GM12878 (cell line): Measurements from ENCODE around the gene PBLD. TPM values are rescaled to one million over a fixed set of nuclear protein-coding genes. Genes with fewer than 3 reads are reported as not detected.

Experiments
- ATAC-seq: fragments of 200-7000 bp; cut with Tn5 transposase; 3 replicates; pipeline ENCODE4 v1.9.1; 2020; ENCODE audit warnings: mild to moderate bottlenecking, moderate library complexity
- BruUV-seq: library from RNA; stranded (reverse); fragments of 400-500 nt; replicated peaks from 2 replicates; lab custom pipeline; 2021; lab: Mats Ljungman, UMichigan
- CTCF ChIA-PET: fragments of 300-600 bp; sonication (Branson Sonifier 250); formaldehyde crosslinking; extraction: SDS; loops from one replicate; lab custom pipeline; 2021; ENCODE audit warnings: inconsistent platforms; lab: Yijun Ruan, JAX
- POLR2A ChIA-PET: fragments of 350-600 bp; formaldehyde crosslinking; extraction: SDS; loops from one replicate; lab custom pipeline; 2021; ENCODE audit warnings: inconsistent platforms; lab: Charles Lee
- RAD21 ChIA-PET: fragments of 300-600 bp; sonication (Branson Sonifier 250); formaldehyde crosslinking; loops from one replicate; lab custom pipeline; 2023; ENCODE audit warnings: antibody characterized with exemption; ENCODE audit not compliant: unreplicated experiment; lab: Charles Lee
- SMC1A ChIA-PET: fragments of 300-600 bp; sonication (Branson Sonifier 250); formaldehyde crosslinking; loops from one replicate; lab custom pipeline; 2023; ENCODE audit not compliant: unreplicated experiment, uncharacterized antibody; lab: Charles Lee
- DNase-seq: peaks from one replicate; pipeline ENCODE4 v3.0.0-alpha.2; 2011; ENCODE audit warnings: low read depth, low spot score
- FAIRE-seq: peaks from 3 replicates; lab custom pipeline; 2011; peaks lifted over from hg19 to GRCh38; lab: Jason Lieb, UNC
- H2AFZ ChIP-seq: 2 replicates; pipeline ENCODE4 v1.6.0; 2011; ENCODE audit warnings: low read depth, low read length, control low read depth; ENCODE audit not compliant: control insufficient read depth
- H3K27ac ChIP-seq: 2 replicates; pipeline ENCODE4 v1.5.1; 2011; ENCODE audit warnings: control low read depth; ENCODE audit not compliant: control insufficient read depth, insufficient read depth
- H3K27me3 ChIP-seq, 2 experiments: replicated peaks in 1 of 2; 2 replicates each; pipeline versions ENCODE4 v1.6.0 to v1.6.1; 2011; ENCODE audit warnings: low read length in 1 of 2; ENCODE audit not compliant: control insufficient read depth in 2 of 2, insufficient read depth in 2 of 2
- H3K36me3 ChIP-seq, 2 experiments: 2 replicates each; pipeline ENCODE4 v1.5.1; 2011; ENCODE audit warnings: low read length in 1 of 2; ENCODE audit not compliant: control insufficient read depth in 2 of 2, insufficient read depth in 2 of 2
- H3K4me1 ChIP-seq: 2 replicates; pipeline ENCODE4 v1.6.1; 2011; ENCODE audit warnings: mild to moderate bottlenecking, low read length, moderate library complexity, mixed read lengths; ENCODE audit not compliant: control insufficient read depth, insufficient read depth
- H3K4me2 ChIP-seq: 2 replicates; pipeline ENCODE4 v1.6.0; 2011; ENCODE audit warnings: control low read depth; ENCODE audit not compliant: control insufficient read depth, insufficient read depth
- H3K4me3 ChIP-seq: fragments of 200-600 bp; sonication (generic); 2 replicates; pipeline ENCODE4 v1.5.1; 2016
- H3K79me2 ChIP-seq: 2 replicates; pipeline ENCODE4 v1.6.0; 2011; ENCODE audit warnings: low read length; ENCODE audit not compliant: control insufficient read depth, insufficient read depth
- H3K9ac ChIP-seq: 2 replicates; pipeline ENCODE4 v1.8.0; 2011; ENCODE audit warnings: low read length, control low read depth, mixed read lengths; ENCODE audit not compliant: control insufficient read depth, insufficient read depth
- H3K9me3 ChIP-seq: replicated peaks from 3 replicates; pipeline ENCODE4 v1.5.1; 2011; ENCODE audit warnings: mild to moderate bottlenecking, low read length; ENCODE audit not compliant: control insufficient read depth, insufficient read depth
- H4K20me1 ChIP-seq: 2 replicates; pipeline ENCODE4 v1.6.0; 2011; ENCODE audit not compliant: control insufficient read depth, insufficient read depth
- CEBPB ChIP-seq, 2 experiments: fragments of 150-350 bp in 1 of 2; IDR thresholded peaks; 2 replicates each; pipeline ENCODE4 v1.6.1; 2012 to 2014; ENCODE audit warnings: low read depth in 2 of 2, low read length in 2 of 2, borderline replicate concordance in 1 of 2, inconsistent platforms in 1 of 2
- E2F4 ChIP-seq: IDR thresholded peaks from 2 replicates; pipeline ENCODE4 v1.6.1; 2012; ENCODE audit warnings: low read depth, low read length, improper control_type of control experiment
- EP300 ChIP-seq, 2 experiments: fragments of 150-350 bp in 1 of 2; IDR thresholded peaks; 2 replicates each; pipeline ENCODE4 v1.6.1; 2011 to 2012; ENCODE audit warnings: low read depth in 2 of 2, low read length in 2 of 2, borderline replicate concordance in 1 of 2, improper control_type of control experiment in 1 of 2, inconsistent platforms in 1 of 2; ENCODE audit not compliant: control insufficient read depth in 1 of 2
- HDAC6 ChIP-seq: fragments of 200-600 bp; sonication (generic); IDR thresholded peaks from one replicate; pipeline ENCODE4 v1.8.0; 2017; ENCODE audit warnings: antibody characterized with exemption; ENCODE audit not compliant: unreplicated experiment
- IRF4 ChIP-seq: IDR thresholded peaks from 2 replicates; pipeline ENCODE4 v1.6.1; 2011; ENCODE audit warnings: low read depth, low read length
- LARP7 ChIP-seq: fragments of 450-650 bp; IDR thresholded peaks from 2 replicates; pipeline ENCODE4 v1.6.1; 2017; ENCODE audit warnings: mild to moderate bottlenecking
- NKRF ChIP-seq: fragments of 450-650 bp; conservative IDR thresholded peaks from 2 replicates; pipeline ENCODE4 v1.6.1; 2017; ENCODE audit warnings: mild to moderate bottlenecking, moderate library complexity
- POLR2A ChIP-seq: IDR thresholded peaks from 2 replicates; pipeline ENCODE4 v1.6.1; 2011; ENCODE audit warnings: low read depth, mild to moderate bottlenecking, low read length
- RFX5 ChIP-seq: IDR thresholded peaks from 2 replicates; pipeline ENCODE4 v1.6.1; 2011; ENCODE audit warnings: low read depth, low read length, improper control_type of control experiment
- SMARCA5 ChIP-seq: fragments of 450-650 bp; IDR thresholded peaks from 2 replicates; pipeline ENCODE4 v1.6.1; 2017; ENCODE audit warnings: mild to moderate bottlenecking
- TAF1 ChIP-seq: IDR thresholded peaks from 2 replicates; pipeline ENCODE4 v1.6.1; 2011; ENCODE audit warnings: mild to moderate bottlenecking, low read depth, low read length, borderline replicate concordance
- YY1 ChIP-seq: IDR thresholded peaks from 2 replicates; pipeline ENCODE4 v1.6.1; 2011; ENCODE audit warnings: low read depth, mild to moderate bottlenecking, low read length
- in situ Hi-C: fragments of 300-500 bp; cut with MboI; formaldehyde crosslinking; loops from 9 replicates; pipeline ENCODE4 v1.14.3; 2018; ENCODE audit warnings: mixed read lengths
- intact Hi-C: fragments of 100-400 bp; cut with micrococcal nuclease; formaldehyde crosslinking; loops from one replicate; pipeline ENCODE4 v1.14.2; 2022; ENCODE audit not compliant: unreplicated experiment
- polyA plus RNA-seq, 11 experiments: library from polyadenylated mRNA; depleted of rRNA in 4 of 11; unstranded in 6 of 11; stranded (reverse) in 5 of 11; fragments of >200 nt; fragmentation: Nextera tagmentation in 4 of 11; fragmentation: Illumina TruSeq in 1 of 11; extraction: Ambion mirVana in 4 of 11; extraction: Trizol in 1 of 11; gene quantifications; 1 replicate in 1 of 11; 2 replicates in 10 of 11; pipeline versions ENCODE4 v1.2.1 to v1.2.3, GENCODE V29; 2011 to 2016; ENCODE audit warnings: inconsistent platforms in 2 of 11, missing spikeins in 2 of 11, low read depth in 1 of 11
- total RNA-seq, 4 experiments: library from RNA; depleted of rRNA in 3 of 4; stranded (reverse); fragments of >200 nt in 3 of 4; fragmentation: Illumina TruSeq in 1 of 4; extraction: Trizol in 1 of 4; gene quantifications; 2 replicates each; pipeline versions ENCODE4 v1.2.1 to v1.2.3, GENCODE V29; 2013 to 2021

The PBLD gene
- total and polyA plus RNA-seq, 10 of the 15 experiments (the other 5 are each of a cell fraction or from before 2014, with no cell fraction given), result 0.68 to 2.8 (median 1.7) TPM

- TF ChIP-seq E2F4 (no peak), POLR2A (no peak), HDAC6 (no peak), IRF4 (no peak)
- TF ChIP-seq, all 136 proteins: peak for 0
These were observed 95.6 kb downstream of the PBLD start (continued) for GRCh38 chr10:68237173-68237572.

- ChIA-PET CTCF (no interaction called here), SMC1A (interaction anchor here (1.0 to 1.5 kb wide), 3 partner anchors 12 to 66 kb away, joined by 3 to 5 read pairs (median 3); no protein-coding TSS in a partner anchor), POLR2A (interaction anchor here (0.6 kb wide), 1 partner anchor 94 kb away, joined by 4 read pairs; no protein-coding TSS in a partner anchor), RAD21 (interaction anchor here (1.2 kb wide), 1 partner anchor 66 kb away, joined by 3 read pairs; no protein-coding TSS in a partner anchor)
- no peaks in the 10 kb centered on the region for H4K20me1 ChIP-seq
- H3K79me2 ChIP-seq, result no peaks in the 10 kb centered on the region
- no peak overlapping the region for H3K4me2 ChIP-seq
- peaks cover 0 to 4% of the 10 kb centered on the region in 2 experiments; a peak in 3 of 4 replicates for H3K27me3 ChIP-seq
- DNase-seq, result no peak
- no peak overlapping the region for H2AFZ ChIP-seq
- H3K9ac ChIP-seq, result no peak overlapping the region
- H3K4me1 ChIP-seq, result peaks cover 5% of the 10 kb centered on the region; the same call in 1 of the 2 replicates
- no peak for ATAC-seq
- in situ Hi-C loops (no loop called here), intact Hi-C loops (no loop called here)
- no peaks in the 10 kb centered on the region for H3K36me3 ChIP-seq
- BruUV-seq, result no TSS peak
- no peaks in the 10 kb centered on the region for H3K9me3 ChIP-seq
- no peak for FAIRE-seq
- no peak for TF ChIP-seq EP300 (IDR thresholded peaks at IDR 0.05; ENCODE audit: borderline replicate concordance in 1 of 2, control insufficient read depth in 1 of 2, low read depth in 2 of 2, low read length in 2 of 2)
- TF ChIP-seq RFX5, result no peak
- TF ChIP-seq YY1, result no peak
- TF ChIP-seq TAF1, result no peak
- no peak for TF ChIP-seq SMARCA5
- TF ChIP-seq CEBPB (IDR thresholded peaks at IDR 0.05; ENCODE audit: borderline replicate concordance in 1 of 2, low read depth in 2 of 2, low read length in 2 of 2), result no peak
- no peak for TF ChIP-seq LARP7
- TF ChIP-seq NKRF, result no peak
- H3K27ac ChIP-seq, result no peak overlapping the region
- no peak overlapping the region for H3K4me3 ChIP-seq
These were observed 97.1 kb downstream of the PBLD start for GRCh38 chr10:68235581-68235980.
